ENCODE measurements around the gene TRMT13.

DNA sequence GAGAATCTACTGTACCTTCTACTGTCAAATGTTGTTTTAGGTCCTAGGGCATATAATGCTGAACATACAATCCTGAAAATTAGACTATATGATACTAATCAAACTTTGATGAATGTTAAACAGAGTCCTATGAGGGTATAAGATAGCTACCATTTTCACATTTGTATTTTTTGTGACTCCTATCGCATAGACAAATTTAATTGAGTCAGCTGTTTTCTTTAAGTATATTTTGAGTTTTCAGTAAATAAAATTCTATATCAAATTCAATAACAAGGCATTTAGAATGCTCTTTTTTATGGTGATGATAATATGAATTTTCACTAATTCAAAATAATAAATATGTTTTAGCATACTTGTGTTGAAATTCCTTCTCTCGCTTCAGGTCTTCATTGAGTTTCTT lies 35.1 kb downstream of the TRMT13 start:
- TF ChIP-seq, protein P1, sequence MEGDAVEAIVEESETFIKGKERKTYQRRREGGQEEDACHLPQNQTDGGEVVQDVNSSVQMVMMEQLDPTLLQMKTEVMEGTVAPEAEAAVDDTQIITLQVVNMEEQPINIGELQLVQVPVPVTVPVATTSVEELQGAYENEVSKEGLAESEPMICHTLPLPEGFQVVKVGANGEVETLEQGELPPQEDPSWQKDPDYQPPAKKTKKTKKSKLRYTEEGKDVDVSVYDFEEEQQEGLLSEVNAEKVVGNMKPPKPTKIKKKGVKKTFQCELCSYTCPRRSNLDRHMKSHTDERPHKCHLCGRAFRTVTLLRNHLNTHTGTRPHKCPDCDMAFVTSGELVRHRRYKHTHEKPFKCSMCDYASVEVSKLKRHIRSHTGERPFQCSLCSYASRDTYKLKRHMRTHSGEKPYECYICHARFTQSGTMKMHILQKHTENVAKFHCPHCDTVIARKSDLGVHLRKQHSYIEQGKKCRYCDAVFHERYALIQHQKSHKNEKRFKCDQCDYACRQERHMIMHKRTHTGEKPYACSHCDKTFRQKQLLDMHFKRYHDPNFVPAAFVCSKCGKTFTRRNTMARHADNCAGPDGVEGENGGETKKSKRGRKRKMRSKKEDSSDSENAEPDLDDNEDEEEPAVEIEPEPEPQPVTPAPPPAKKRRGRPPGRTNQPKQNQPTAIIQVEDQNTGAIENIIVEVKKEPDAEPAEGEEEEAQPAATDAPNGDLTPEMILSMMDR (IDR thresholded peaks at IDR 0.05): no peak
- TF ChIP-seq POLR2A (IDR thresholded peaks at IDR 0.05): no peak
